Measurements from ENCODE around the gene NRBP1.
"Not testable (repeated sequence)": the region's sequence is repeated elsewhere in the genome, so short reads cannot be mapped to it uniquely, and the experiment has no call there.

The NRBP1 gene

DNA sequence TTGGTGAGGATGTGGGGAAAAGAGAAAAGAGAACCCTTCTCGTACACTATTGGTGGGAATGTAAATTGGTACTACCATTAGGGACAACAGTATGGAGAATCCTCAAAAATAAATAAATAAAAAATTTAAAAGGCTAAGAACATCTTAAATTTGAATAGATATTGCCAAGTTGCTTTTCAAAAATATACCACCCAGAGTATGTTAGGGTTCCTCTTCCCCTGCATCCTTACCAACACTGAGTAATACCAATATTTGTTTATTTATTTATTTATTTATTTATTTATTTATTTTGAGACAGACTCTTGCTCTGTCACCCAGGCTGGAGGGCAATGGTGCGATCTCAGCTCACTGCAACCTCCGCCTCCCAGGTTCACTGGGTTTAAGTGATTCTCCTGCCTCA lies 5.5 kb upstream of the NRBP1 start:
- DNase-seq = no peak

DNA sequence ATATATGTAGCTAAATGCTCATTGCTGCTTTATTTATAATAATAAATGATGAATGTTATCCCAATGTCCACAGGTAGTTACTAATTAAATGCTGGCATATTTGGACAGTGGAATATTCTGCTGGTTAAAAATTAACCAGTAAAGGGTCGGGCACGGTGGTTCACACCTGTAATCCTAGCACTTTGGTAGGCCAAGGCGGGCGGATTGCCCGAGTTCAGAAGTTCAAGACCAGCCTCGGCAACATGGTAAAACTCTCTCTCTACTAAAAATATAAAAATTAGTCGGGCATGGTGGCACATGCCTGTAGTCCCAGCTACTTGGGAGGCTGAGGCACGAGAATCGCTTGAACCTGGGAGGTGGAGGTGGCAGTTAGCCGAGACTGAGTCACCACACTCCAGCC lies 3.4 kb upstream of the NRBP1 start:
- DNase-seq = not testable (repeated sequence)

DNA sequence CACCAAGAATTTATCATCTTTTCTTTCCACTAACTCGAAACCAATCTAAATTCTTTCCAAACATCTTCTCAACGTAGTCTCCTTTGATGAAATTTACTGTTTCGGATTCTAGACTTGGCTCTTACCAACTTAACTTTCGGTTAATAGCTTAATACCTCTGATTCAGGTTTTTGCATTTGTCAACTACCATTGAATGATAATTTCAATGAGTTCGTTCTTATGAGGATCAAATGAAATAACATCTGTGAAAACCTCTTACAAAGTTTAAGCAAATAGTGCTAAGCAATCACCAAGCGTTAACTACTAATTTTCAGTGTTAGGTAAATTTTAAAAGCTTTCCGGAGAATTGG lies 593 bp upstream of the NRBP1 start:
- DNase-seq = no peak

DNA sequence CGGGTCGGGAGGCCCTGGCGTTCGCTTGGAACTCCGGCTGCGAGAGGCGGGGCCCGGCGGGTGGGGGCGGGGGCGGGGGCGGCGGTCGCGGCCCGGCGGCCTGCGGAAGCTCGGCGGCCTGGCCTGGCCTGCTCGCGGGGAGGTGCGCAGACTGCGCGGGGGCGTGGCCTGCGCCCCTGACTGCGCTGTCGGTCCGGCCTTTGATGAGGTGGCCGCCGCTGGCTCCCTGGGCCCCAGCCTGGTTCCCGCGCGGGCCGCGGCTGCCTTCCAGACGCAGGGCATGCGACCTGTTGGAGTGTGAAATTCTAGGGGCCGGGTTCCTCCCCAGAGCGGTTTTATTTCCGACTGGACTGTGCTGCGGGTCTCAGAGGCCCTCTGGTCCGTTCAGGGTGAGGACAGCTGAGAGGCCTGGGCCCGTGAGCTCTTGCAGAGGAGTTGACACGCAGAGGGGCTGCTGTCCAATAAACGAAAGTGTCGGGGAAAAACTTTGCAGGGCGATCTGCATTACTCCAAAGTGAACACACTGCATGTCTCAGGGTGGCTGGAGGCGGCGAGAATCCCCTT lies 629 bp downstream of the NRBP1 start:
- peak; percentile 39 to 88 (median 56) for DNase-seq

DNA sequence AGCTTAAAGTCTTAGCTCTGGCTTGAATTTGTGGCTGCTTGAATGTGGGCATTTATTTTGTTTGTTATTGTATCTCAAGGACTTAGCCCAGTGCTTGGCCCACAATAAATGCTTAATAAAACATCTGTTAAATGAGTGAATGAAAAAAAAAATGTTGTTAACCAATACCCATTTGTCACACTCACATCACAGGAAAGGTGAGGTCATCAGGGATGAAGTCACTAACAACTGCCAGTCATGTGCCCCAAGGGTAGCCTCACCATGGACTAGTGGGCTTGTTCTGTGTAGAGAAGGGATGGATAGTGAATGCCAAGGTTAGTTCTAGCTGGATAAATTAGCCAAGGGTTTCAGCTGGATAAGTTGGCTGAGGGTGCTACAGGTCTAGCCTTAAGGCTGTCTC lies 3.0 kb downstream of the NRBP1 start:
- DNase-seq = peak in 1 of 5 experiments; percentile 48

DNA sequence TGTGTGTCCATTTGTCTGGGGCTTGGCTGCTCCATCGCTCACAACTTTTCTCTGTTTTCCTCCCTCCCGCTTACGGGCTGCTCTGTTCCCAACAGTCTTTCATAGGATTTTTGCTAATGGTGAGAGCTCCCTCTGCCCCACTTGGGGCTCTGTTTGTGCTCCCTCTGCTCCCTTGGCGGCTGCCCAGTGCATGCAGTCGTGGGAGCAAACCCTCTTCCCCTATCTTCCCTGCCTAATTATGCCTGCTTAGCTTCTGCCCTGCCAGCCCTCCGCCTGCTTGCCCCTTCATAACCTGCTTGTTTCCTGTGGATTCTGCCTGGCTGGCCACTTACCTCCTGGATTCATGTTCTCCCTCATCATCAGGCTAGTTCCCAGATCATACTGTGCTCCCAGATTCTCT lies 7.2 kb downstream of the NRBP1 start:
- no peak for DNase-seq

DNA sequence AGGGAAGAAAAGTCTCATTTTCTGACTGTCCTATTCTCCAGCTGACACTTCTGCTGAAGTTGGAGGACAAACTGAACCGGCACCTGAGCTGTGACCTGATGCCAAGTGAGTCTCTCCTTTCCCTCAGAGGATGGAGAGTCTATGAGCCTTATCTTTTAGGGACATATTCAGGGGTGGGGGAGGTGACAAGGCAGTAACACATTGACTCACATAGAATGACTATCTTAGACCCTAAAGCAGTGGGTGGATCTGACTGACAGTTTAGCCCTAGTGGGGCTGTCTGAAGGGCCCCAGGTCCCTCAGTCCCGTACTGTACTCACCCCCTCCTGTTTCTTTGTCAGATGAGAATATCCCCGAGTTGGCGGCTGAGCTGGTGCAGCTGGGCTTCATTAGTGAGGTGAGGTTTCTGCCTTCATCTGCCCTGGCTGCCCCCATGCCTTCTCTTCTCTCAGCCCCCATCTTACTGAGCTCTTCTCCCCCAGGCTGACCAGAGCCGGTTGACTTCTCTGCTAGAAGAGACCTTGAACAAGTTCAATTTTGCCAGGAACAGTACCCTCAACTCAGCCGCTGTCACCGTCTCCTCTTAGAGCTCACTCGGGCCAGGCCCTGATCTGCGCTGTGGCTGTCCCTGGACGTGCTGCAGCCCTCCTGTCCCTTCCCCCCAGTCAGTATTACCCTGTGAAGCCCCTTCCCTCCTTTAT lies 12.9 kb downstream of the NRBP1 start:
- DNase-seq = no peak

DNA sequence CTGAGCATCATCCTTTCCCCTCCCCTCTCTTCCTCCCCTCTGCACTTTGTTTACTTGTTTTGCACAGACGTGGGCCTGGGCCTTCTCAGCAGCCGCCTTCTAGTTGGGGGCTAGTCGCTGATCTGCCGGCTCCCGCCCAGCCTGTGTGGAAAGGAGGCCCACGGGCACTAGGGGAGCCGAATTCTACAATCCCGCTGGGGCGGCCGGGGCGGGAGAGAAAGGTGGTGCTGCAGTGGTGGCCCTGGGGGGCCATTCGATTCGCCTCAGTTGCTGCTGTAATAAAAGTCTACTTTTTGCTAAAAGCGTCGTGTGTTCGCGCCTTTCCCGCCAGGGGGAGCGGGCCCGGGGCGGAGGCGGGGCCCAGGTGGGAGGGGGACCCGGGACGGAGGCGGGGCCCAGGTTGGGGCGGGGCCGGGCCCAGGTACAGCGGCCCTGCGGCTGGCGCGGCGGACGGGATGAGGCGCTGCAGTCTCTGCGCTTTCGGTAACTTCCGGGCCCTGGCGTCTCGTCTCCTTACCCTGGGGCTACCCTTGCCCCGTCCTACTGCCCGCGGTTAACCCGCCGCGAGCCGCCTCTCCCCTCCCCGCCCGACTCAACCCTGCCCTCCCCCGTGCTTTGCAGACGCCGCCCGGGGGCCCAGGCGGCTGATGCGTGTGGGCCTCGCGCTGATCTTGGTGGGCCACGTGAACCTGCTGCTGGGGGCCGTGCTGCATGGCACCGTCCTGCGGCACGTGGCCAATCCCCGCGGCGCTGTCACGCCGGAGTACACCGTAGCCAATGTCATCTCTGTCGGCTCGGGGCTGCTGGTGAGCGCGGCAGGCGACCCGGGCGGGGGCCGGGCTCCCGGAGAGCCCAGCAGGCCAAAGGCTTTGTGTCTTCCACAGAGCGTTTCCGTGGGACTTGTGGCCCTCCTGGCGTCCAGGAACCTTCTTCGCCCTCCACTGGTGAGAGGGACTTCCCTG lies 13.8 kb downstream of the NRBP1 start, which contains the start of gene KRTCAP3:
Gene KRTCAP3 (plus strand): TSS at position 424 of the 962 bp plus-strand sequence. CDS start 32 bp downstream, at position 456.
- DNase-seq = peak; percentile 18 to 52 (median 32)

DNA sequence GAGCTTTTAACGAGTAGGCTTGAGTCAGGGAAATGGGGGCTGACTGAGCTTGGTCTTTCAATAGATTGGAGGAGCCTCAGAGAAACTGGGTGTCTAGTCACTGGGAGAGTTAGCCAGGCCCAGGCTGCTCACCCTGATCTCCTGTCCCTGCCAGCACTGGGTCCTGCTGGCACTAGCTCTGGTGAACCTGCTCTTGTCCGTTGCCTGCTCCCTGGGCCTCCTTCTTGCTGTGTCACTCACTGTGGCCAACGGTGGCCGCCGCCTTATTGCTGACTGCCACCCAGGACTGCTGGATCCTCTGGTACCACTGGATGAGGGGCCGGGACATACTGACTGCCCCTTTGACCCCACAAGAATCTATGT lies 14.5 kb downstream of the NRBP1 start:
- DNase-seq = no peak

DNA sequence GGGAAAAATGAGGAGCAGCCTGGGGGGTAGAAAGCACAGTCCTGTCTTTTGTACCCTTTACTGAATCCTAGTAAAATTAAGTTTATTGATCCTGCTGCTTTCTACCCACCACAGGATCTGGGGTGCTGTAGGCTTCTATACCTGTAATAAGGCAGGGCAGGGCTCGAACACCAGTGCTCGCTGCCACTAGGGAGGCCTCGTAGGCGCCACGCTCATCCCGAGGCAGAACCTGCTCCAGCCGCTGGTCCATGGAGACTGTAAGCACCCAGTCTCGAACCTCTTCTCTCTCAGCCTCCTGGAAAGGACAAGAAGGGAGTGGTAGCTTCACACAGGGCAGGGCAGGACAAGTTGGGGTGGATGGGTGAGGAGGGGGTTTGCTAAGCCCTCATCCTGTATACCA lies 16.7 kb downstream of the NRBP1 start:
- no peak for DNase-seq

DNA sequence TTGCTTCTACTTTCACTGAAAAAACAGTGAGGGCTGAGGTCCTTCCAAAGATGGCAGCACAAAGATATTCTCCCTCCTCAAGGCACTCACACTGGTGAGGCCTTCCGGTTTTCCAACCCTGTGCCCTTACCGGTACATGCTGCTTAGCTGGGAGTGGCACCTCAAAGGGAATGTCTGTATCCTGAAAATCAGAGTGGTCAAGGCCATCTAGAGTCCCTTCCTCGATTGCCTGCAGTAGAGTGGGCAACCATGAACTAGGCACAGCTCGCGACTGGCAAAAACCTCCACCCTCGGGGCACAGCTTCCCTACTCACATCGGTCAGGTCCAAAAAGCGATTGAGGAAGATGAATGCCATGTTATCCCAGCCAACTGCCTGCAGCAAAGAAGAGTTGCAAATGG lies 17.2 kb downstream of the NRBP1 start:
- DNase-seq = no peak

DNA sequence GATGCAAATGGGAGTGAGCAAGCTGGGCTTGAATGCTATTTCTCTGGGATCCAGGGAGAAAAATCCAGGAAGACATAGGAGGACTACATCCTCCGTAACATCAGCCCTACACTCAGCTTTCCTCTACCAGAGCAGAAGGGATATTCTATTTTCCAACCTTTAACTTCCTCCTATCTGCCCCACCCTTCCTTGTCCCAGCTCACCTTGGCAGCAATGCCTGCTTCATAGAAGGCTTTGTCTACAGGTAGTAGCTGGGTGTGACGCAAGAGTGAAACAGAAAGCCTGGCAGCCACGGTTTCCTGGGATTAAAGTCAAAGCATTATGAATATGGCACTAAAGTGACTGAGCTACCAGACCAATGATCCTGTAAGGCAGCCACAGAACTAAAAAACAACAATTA lies 17.6 kb downstream of the NRBP1 start:
- no peak for DNase-seq

DNA sequence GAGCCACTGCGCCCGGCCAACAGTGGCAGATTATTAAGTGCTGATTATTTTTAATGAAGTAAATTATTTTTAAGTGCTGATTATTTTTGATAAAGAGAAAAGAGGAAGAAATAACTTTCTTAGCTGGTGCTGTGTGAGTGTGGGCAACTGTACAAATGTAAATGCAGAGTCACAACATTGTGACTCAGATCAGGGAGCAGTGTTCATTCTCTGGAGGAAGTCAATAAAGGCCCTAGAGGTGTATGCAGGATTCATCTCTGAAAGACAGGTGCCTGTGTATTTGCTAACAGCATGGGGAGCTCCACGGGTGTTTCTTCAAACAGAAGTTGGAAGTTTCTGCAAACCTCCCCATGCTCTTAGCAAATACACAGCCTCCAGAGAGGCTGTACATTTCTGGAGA lies 19.9 kb downstream of the NRBP1 start:
- no peak for DNase-seq

DNA sequence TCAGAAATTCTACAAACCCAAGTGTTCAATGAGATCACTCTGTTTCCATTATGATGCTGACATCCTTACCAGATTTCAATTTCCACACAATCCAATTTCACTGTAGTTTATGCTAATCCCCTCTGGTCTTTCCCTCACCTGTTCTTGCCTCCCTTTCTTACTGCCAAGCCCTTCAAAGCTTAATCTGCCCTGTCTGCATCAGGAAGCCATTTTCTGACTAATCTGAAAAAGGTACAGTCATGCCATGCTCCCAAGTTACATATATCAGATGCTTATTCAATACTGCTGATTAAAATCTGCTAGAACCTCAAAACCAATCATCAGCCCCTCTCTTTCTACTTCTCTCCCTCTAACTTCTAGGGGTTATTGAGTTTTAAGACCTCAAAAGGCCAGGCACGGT lies 22.7 kb downstream of the NRBP1 start:
- DNase-seq = peak in 1 of 5 experiments; percentile 50

DNA sequence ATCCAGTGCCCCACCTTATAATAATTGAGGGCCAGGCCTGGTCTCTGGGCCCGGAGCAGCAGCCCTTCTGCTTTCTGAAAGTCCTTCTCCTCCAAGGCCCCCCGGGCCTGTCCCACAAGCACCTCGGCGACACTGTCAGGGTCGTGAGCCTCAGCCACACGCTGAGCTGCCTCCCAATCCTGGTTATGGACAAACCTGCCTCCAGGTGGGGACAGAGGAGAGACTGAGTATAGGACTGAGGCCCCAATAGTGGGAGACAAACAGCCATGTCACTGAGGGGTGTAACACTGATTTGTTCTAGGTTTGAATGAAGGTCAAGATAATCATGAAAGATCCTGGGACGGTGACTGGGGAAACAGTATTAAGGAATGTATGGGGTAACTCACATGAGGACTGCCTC lies 25.5 kb downstream of the NRBP1 start:
- no peak for DNase-seq

DNA sequence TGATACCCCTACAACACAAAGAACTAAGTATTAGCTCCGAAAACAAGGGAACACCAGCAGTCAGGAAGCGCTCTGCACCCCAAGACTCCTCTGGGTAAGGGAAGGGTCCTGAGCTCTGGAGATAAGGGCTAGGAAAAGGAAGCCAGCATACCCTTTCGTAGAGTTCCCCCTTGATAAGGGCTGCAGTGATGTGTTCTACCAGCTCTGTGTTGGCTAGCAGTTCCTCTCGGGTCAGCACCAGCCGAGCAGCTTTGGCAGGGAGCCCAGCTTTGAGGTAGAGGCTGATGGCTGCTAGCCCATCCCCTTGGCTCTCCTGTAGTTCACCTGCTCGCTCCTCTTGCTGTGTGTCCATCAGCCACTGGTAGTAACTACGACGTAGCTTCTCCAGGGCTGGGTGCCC lies 32.7 kb downstream of the NRBP1 start:
- no peak for DNase-seq

DNA sequence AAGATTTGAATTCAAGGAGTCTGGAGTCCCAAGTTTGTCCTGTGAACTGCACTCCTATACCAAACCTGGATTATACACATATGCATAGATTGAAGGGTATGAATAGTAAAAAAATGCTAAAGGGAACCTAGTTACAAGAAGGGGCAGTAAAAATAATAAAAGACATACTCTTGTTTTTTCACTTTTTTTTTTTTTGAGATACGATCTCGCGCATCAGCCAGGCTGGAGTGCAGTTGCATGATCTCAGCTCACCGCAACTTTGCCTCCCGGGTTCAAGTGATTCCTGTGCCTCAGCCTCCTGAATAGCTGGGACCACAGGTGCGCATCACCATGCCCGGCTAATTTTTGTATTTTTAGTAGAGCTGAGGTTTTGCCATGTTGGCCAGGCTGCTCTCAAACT lies 36.0 kb downstream of the NRBP1 start:
- no peak for DNase-seq

DNA sequence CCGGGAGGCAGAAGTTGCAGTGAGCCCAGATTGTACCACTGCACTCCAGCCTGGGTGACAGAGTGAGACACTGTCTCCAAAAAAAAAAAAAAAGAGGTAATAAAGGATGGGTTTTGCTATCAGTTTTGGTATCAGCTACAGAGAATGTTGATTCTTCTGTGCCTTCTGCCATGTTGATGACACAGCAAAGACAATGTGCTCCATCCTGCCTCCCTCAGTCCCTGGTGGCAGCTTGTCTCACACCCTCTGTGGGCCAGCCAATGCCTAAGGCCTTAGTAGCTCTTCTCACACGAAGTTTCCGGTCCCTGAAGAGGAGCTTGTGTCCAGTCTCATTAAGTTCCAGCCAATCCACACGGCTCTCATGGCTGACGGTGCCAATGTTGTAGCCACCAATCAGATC lies 43.5 kb downstream of the NRBP1 start:
- peak in 1 of 5 experiments; percentile 44 for DNase-seq

DNA sequence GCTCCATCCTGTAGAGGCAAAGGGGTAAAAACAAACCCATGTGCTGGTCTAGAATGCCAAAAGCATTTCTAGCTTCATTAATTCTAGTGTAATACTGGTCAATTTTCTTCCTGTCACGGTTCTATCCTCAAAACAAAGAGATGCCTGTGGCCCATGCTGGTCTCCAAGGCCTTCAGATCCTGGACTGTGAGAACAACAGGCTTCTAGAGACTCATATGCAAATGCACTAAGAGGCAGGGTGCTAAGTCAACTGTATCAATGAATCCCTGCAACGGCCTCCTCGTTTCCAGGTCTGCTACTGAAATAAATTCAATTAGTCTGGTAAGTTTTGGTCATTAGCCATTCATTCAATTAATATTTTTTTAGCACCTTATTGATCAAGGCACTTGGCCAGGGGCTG lies 57.1 kb downstream of the NRBP1 start:
- DNase-seq = no peak

DNA sequence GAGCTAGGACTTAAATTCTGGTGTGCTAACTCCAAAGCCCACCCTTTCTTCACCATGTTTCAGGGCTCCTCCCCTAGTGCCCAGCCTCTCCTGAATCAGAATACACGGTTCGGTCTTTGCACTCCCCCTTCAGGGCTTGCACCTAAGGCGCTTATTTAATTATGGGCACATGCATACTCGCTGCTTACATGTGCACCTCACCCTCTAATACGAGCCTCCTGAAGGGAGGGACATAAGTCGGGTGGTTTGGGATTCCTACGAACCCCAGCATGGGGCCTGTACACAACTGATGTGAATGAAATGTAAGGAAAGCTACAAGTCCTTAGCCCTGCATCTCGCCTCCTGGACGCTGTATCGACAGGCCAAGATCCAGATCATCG lies 60.7 kb downstream of the NRBP1 start:
- DNase-seq = peak in 2 of 5 experiments; percentile 11 to 17

DNA sequence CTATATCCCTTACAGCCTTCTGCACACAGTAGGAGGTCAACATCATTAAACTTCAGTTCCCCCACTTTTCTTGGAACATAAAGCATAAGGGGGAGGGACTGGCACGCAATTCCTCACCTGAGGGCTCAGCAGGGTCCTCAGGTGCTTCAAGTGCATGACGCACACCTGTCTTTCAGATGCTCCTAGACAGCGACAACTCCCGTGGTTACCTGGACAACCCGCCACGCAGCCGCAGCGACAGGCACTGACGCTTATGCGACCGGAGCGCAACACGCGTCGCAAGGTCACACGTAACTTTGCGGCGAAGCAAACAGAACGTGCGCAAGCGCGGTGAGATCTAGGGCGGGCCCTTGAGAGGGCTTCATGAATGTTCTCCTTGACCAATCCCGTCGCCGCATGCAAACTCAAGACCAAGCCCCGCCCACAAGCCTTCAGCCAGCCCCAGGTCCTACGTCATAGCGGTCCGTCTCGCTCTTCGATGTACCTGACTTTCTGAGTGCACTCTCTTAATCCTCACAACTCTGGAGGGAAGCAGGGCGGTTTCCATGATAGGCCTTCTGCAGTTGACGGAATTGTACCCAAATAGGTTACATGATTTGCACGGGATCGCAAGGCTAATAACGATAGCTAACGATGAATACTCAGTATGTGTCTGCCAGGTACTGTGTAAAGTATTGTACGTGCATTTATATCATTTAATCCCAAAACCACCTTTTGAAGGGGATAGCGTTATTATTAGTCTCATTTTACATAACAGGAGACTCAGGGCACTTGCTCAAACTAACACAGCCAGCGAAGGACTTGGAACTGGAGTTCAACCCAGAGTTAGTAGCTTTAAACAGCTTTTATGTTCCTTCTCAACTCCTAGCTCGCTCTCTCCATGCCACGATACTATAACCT lies 61.3 kb downstream of the NRBP1 start, which contains the start of gene IFT172:
Gene IFT172 (minus strand): TSS at position 246 of the 900 bp plus-strand sequence. CDS start 90 bp downstream, at position 156.
- peak; percentile 95 to 100 (median 99) for DNase-seq
